Measurements from ENCODE around the gene MLF1.

GRCh38 chr3:158548691-158549090 is 22.3 kb upstream of the MLF1 start:
- TF ChIP-seq, protein P1, sequence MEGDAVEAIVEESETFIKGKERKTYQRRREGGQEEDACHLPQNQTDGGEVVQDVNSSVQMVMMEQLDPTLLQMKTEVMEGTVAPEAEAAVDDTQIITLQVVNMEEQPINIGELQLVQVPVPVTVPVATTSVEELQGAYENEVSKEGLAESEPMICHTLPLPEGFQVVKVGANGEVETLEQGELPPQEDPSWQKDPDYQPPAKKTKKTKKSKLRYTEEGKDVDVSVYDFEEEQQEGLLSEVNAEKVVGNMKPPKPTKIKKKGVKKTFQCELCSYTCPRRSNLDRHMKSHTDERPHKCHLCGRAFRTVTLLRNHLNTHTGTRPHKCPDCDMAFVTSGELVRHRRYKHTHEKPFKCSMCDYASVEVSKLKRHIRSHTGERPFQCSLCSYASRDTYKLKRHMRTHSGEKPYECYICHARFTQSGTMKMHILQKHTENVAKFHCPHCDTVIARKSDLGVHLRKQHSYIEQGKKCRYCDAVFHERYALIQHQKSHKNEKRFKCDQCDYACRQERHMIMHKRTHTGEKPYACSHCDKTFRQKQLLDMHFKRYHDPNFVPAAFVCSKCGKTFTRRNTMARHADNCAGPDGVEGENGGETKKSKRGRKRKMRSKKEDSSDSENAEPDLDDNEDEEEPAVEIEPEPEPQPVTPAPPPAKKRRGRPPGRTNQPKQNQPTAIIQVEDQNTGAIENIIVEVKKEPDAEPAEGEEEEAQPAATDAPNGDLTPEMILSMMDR (conservative IDR thresholded peaks at IDR 0.05; ENCODE audit: low read length) = no peak
- TF ChIP-seq EZH2phosphoT487 (IDR thresholded peaks at IDR 0.05; ENCODE audit: borderline replicate concordance) = no peak
